ENCODE data around the gene EPB41L4B. TPM values are rescaled to one million over a fixed set of nuclear protein-coding genes. Genes with fewer than 3 reads are reported as not detected.

Gene EPB41L4B
- total and polyA plus RNA-seq, 2 experiments from 2014 or later, result 11.0 to 32.2 TPM

- Histone ChIP-seq H2AFZ (no peak overlapping the region), H3F3A (replicated peaks; ENCODE audit: low read depth) (no peaks in the 10 kb centered on the region), H3K27me3 (ENCODE audit: insufficient read depth) (no peaks in the 10 kb centered on the region), H3K36me3 (ENCODE audit: insufficient read depth) (no peaks in the 10 kb centered on the region), H3K27ac (ENCODE audit: low read depth) (no peak overlapping the region), H3K4me3 (no peak overlapping the region), H3K79me2 (replicated peaks; ENCODE audit: insufficient read depth) (no peaks in the 10 kb centered on the region), H3K9me2 (ENCODE audit: insufficient read depth) (no peaks in the 10 kb centered on the region), H4K20me1 (replicated peaks; ENCODE audit: insufficient read depth) (no peaks in the 10 kb centered on the region), H3K4me2 (no peak overlapping the region), H3K4me1 (ENCODE audit: insufficient read depth) (no peaks in the 10 kb centered on the region)
- Mint-ChIP-seq H3K4me1 (no peaks in the 10 kb centered on the region), H3K36me3 (ENCODE audit: low read depth) (no peaks in the 10 kb centered on the region), H3K27me3 (ENCODE audit: insufficient read depth, low read depth, poor library complexity) (peaks cover 7% of the 10 kb centered on the region), H3K27ac (no peak overlapping the region), H3K9me3 (no peaks in the 10 kb centered on the region), H3K4me3 (no peak overlapping the region)
- ATAC-seq (peak; percentile 38; the same call in 2 of the 3 replicates), DNase-seq (ENCODE audit: low spot score) (no peak)
- TF ChIP-seq CREB1 (CRISPR knock-in tag; IDR thresholded peaks at IDR 0.05; ENCODE audit: low read depth) (no peak), JUNB (IDR thresholded peaks at IDR 0.05; ENCODE audit: unreplicated experiment) (no peak), EZH2phosphoT487 (IDR thresholded peaks at IDR 0.05; ENCODE audit: unreplicated experiment) (no peak), EZH2 (IDR thresholded peaks at IDR 0.05; ENCODE audit: low read depth, unreplicated experiment) (no peak), POLR2AphosphoS5 (IDR thresholded peaks at IDR 0.05; ENCODE audit: low read depth) (no peak), ZNF114 (CRISPR knock-in tag; IDR thresholded peaks at IDR 0.05) (no peak), REST (IDR thresholded peaks at IDR 0.05; ENCODE audit: unreplicated experiment) (no peak), ZNF331 (CRISPR knock-in tag; IDR thresholded peaks at IDR 0.05; ENCODE audit: low read depth) (no peak), ETS1 (IDR thresholded peaks at IDR 0.05) (no peak), STAT1 (IDR thresholded peaks at IDR 0.05; ENCODE audit: unreplicated experiment) (no peak), ZNF462 (CRISPR knock-in tag; IDR thresholded peaks at IDR 0.05) (no peak), CTCF (conservative IDR thresholded peaks at IDR 0.05; ENCODE audit: low read depth in 2 of 2) (no peak; a peak in 1 of 4 replicates), NANOG (IDR thresholded peaks at IDR 0.05; ENCODE audit: borderline replicate concordance) (no peak)
These were observed 115.3 kb downstream of the EPB41L4B start for GRCh38 chr9:109205526-109205925.
